OCI-M2 (cell line): ENCODE results near the gene SLC29A3.

Source experiments
- DNase-seq: peaks from one replicate; lab custom pipeline; 2025; ENCODE audit not compliant: unreplicated experiment; lab: John Stamatoyannopoulos, UW

Gene SLC29A3

GRCh38 chr10:71320592-71320991 lies 1.5 kb downstream of the SLC29A3 start:
- DNase-seq = no peak

- no peak for DNase-seq
Observed at GRCh38 chr10:71321386-71321785, 2.3 kb downstream of the SLC29A3 start.

GRCh38 chr10:71323407-71323806 lies 4.3 kb downstream of the SLC29A3 start:
- no peak for DNase-seq

- no peak for DNase-seq
Observed at GRCh38 chr10:71324743-71325142, 5.7 kb downstream of the SLC29A3 start.

- no peak for DNase-seq
Observed at GRCh38 chr10:71325267-71325666, 6.2 kb downstream of the SLC29A3 start.

- no peak for DNase-seq
Observed at GRCh38 chr10:71326464-71326881, 7.4 kb downstream of the SLC29A3 start.

- DNase-seq = no peak
Observed at GRCh38 chr10:71330789-71331404, 11.8 kb downstream of the SLC29A3 start.

GRCh38 chr10:71331736-71332135 lies 12.7 kb downstream of the SLC29A3 start:
- no peak for DNase-seq

GRCh38 chr10:71332466-71332865 lies 13.4 kb downstream of the SLC29A3 start:
- no peak for DNase-seq

- DNase-seq = no peak
Observed at GRCh38 chr10:71333129-71333887, 14.2 kb downstream of the SLC29A3 start.

- DNase-seq = no peak
Observed at GRCh38 chr10:71334221-71334791, 15.2 kb downstream of the SLC29A3 start.

- DNase-seq = no peak
Observed at GRCh38 chr10:71335173-71335708, 16.2 kb downstream of the SLC29A3 start.

- no peak for DNase-seq
Observed at GRCh38 chr10:71336632-71337031, 17.6 kb downstream of the SLC29A3 start.

- DNase-seq = no peak
Observed at GRCh38 chr10:71337219-71337701, 18.2 kb downstream of the SLC29A3 start.

- DNase-seq = no peak
Observed at GRCh38 chr10:71338728-71339495, 19.9 kb downstream of the SLC29A3 start.

GRCh38 chr10:71339796-71340589 lies 20.9 kb downstream of the SLC29A3 start:
- no peak for DNase-seq

- DNase-seq = no peak
Observed at GRCh38 chr10:71342573-71343391, 23.7 kb downstream of the SLC29A3 start.

GRCh38 chr10:71343392-71343773 lies 24.3 kb downstream of the SLC29A3 start:
- no peak for DNase-seq

- DNase-seq = no peak
Observed at GRCh38 chr10:71344154-71344925, 25.3 kb downstream of the SLC29A3 start.
